ENCODE measurements around the gene ZNF256.

The ZNF256 gene

DNA sequence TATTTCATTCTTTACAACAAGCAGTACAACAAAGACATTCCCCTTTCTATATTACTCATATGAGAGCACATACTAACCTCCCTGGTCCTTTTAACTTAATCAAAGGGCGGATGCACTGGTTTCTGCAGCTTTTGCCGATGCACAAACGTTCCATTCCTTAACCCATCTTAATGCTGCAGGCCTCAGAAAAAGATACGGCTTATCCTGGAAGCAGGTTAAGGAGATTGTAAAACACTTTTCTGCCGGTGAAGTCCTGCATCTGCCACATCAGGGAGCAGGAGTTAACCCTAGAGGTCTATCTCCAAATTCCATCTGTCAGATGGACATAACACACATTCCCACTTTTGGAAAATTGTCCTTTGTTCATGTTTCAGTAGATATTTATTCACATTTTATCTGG lies 47.2 kb downstream of the ZNF256 start:
- Histone ChIP-seq H3K9me3 (ENCODE audit: control insufficient read depth, low read length) (no peaks in the 10 kb centered on the region), H3K27ac (ENCODE audit: insufficient read depth, low read depth, low read length, poor library complexity, severe bottlenecking) (no peak overlapping the region), H3K27me3 (ENCODE audit: control insufficient read depth, insufficient read depth, low read length, poor library complexity, severe bottlenecking) (no peaks in the 10 kb centered on the region), H3K4me1 (ENCODE audit: control insufficient read depth, insufficient read depth, low read length) (no peaks in the 10 kb centered on the region), H3K4me3 (ENCODE audit: insufficient read depth, low read depth, low read length) (no peak overlapping the region), H3K36me3 (ENCODE audit: control insufficient read depth, insufficient read depth, low read length) (no peaks in the 10 kb centered on the region)
- WGBS, 2 experiments, result 96% methylated on average over 5 of the region's 5 CpGs
